HG03196 (cell line): ENCODE results near the gene RNU7-1.

Experiments
- ATAC-seq: cut with Tn5 transposase; IDR thresholded peaks from one replicate; pipeline ENCODE4 v1.9.1; 2021; ENCODE audit not compliant: unreplicated experiment

Gene RNU7-1

GRCh38 chr12:6952121-6952862 lies 8.7 kb downstream of the RNU7-1 start:
- no peak for ATAC-seq

DNA sequence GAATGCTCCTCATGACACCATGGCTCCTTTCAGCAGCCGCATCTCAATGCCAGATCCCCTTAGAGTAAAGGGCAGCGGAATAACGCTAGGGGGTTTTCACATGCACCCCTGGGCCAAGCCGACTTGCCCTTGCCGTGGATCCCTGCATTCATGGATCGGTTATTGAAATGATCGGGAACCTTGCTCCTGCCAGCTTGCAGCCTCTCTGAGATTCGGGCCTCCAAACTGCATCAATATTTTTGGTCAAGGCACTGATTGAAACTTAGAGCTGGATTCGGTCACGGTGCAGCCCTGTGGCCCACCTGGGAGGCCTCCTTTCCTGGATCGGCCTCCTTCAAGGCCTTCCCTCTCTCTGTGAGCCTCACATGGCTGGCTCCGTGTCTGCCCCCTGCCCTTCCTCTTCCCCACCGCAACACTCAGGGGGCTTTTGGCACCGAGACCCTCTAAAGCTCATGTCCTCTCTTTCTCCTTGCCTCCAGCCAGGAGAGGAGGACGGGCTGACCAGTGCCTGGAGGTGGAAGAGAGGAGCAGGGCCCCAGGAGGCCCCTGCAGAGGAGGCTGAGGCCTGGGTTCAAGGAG lies 9.3 kb downstream of the RNU7-1 start:
- no peak for ATAC-seq

GRCh38 chr12:6953442-6954315 lies 10.1 kb downstream of the RNU7-1 start:
- peak; percentile 34 for ATAC-seq

- no peak for ATAC-seq
These were observed 10.9 kb downstream of the RNU7-1 start for GRCh38 chr12:6954316-6955107.

DNA sequence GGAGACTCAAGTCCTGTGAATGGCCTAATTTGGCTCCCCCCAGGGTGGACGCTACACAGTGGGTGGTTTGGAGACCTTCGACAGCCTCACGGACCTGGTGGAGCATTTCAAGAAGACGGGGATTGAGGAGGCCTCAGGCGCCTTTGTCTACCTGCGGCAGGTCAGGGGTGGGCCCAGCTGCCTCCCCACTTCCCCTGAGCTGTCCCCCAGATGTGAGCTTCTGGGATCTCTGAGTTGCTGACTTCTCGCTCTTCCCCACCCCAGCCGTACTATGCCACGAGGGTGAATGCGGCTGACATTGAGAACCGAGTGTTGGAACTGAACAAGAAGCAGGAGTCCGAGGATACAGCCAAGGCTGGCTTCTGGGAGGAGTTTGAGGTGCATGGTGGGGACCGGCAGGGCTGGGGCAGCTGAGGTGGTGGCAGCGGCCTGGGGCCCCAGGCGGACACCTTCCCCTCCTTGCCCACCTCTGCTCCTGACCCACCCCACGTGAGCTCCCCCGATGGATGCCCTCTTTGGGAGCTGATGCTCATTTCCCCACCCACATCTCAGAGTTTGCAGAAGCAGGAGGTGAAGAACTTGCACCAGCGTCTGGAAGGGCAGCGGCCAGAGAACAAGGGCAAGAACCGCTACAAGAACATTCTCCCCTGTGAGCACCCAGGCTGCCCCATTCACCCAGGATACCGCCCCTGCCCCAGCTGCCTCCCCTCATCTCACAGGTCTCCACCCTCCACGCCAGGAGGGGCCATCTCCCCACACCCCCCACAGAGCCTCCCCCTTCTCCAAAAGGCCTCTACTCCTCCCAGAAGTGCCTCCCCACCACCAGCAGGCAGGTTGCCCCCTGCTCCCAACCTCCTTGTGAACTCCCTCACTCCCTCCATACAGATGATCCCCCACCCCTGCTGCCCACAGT lies 11.7 kb downstream of the RNU7-1 start:
- no peak for ATAC-seq

GRCh38 chr12:6956021-6956727 lies 12.6 kb downstream of the RNU7-1 start:
- ATAC-seq: no peak

DNA sequence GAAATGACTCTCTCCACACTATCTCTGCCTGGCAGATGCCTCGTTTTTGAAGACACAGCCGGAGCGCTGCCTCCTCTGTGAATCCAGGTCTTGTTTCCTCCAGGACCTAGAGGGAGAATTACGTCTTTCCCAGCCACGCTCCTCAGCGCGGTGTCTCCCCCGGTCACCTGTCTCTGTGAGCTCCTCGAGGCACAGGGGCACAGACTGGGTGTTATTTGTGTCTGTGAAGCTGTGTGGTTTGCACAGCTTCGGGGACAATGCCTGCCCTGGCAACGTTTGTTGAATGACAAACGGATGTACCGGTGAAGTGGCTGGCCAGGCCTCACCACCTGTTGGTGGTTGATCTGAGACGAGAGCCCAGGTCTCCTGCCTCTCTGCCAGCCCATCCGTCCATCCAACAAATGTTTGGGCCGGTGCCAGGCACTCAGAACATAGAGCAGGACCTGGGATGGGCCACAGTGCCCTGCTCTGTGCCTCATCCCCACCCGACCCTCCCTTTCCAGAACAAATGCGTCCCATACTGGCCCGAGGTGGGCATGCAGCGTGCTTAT lies 13.6 kb downstream of the RNU7-1 start:
- ATAC-seq: no peak

GRCh38 chr12:6957741-6958608 lies 14.4 kb downstream of the RNU7-1 start:
- no peak for ATAC-seq

- ATAC-seq: no peak
These were observed 15.0 kb downstream of the RNU7-1 start for GRCh38 chr12:6958609-6959057.

DNA sequence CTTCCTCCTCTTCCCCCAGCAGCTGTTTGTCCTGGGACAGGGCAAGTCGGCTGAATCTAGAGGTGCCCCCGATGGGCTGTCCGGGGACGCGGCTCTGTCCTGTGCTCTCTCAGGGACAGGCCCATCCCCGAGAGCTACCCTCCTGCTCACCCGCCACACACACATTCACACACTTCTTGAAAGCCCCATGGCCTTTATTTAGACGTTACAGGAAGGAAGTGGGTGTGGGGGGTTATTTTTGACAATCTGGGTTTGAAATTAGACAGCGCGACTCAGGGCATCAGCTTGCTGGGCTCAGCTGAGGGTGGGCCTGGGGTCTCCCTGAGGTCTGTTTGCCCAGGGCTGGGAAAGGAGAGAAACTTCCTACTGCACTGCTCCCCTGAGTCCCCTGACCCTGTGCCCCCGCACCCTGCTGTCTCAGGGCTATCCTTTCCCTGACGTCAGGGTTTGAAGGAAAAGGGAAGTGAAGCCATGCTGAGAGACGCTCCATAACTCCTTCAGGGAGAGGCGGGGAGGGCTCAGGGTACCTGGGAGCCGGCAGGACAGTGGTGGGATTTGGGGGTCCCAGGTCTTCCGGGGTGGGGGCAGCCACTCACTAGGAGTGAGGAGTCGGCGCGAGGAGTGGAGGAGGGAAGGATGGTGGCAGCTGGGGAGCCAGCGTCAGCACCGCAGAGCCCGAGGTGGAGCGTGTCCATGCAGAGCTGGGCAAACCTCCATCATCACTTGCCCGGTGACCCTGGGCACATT lies 15.6 kb downstream of the RNU7-1 start:
- ATAC-seq: peak; percentile 46

DNA sequence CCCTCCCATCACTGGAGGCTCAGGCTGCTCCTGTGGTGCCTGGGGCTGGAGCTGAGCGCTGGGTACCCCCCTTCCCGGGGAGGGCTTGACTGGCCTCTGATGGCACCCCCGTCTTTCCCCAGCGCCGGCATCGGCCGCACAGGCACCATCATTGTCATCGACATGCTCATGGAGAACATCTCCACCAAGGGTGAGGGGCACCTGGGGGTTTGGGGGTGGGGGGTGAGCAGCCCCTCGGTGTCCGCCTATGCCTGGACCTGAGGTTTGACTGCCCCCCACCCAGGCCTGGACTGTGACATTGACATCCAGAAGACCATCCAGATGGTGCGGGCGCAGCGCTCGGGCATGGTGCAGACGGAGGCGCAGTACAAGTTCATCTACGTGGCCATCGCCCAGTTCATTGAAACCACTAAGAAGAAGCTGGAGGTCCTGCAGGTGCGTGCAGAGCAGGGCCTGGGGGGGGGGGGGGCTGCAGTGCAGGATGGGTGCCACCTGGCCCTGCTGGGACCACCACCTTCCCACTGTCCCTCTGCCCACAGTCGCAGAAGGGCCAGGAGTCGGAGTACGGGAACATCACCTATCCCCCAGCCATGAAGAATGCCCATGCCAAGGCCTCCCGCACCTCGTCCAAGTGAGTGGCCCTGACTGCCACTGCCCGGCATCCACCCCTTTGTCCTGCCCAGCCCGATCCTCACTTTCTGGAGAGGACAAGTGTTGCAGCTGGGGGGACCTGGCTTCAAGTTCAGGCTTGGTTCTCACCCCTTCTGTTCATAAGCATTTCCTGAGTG lies 16.4 kb downstream of the RNU7-1 start:
- ATAC-seq: no peak

- ATAC-seq: no peak
These were observed 17.1 kb downstream of the RNU7-1 start for GRCh38 chr12:6960593-6961277.

DNA sequence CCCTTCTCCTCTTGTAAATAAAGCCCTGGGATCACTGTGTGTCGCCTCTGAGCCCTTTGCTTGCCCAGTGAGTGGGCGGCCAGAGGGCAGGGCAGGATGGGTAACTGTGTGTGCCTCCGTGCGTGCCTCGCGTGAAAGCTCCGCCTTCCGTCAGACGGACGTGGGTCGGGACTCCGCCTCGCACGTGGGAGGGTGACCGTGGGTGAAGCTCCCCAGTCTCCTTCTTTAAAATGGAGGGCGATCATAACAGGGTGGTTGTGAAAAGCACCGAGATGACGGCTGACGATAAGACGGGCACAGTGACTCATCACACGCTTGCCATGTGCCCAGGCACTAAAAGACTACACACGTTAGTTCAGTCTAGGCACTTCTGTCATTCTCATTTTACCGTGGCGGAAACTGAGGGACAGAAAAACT lies 17.7 kb downstream of the RNU7-1 start:
- peak; percentile 8 for ATAC-seq

DNA sequence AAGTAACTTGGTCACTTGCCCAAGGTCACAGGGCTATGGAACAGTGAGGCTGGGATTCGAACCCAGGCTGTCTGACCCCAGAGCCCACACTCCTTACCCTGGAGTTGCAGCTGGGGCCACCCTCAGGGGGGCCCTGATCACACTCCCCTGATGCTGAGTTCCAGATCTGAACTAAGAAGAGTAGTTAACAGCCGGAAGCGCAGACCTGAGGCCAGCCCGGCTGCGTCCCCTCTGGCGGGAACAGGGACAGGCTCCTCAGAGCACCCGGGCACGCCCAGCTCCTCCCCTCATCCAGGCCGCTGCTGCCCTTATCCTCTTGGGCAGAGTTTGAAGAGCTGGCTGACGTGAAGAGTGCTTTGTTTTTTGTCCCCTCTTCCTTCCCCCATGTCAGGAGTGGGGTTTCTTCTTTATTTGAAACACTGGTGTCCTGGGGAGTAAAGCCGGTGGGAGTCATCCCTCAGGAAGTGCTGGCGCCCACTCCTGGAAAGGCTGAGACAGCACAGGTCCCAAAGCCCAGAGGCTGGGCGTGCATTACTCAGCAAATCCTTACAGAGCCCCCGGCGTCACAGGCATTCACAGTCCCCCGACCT lies 18.2 kb downstream of the RNU7-1 start:
- ATAC-seq: peak; percentile 14

DNA sequence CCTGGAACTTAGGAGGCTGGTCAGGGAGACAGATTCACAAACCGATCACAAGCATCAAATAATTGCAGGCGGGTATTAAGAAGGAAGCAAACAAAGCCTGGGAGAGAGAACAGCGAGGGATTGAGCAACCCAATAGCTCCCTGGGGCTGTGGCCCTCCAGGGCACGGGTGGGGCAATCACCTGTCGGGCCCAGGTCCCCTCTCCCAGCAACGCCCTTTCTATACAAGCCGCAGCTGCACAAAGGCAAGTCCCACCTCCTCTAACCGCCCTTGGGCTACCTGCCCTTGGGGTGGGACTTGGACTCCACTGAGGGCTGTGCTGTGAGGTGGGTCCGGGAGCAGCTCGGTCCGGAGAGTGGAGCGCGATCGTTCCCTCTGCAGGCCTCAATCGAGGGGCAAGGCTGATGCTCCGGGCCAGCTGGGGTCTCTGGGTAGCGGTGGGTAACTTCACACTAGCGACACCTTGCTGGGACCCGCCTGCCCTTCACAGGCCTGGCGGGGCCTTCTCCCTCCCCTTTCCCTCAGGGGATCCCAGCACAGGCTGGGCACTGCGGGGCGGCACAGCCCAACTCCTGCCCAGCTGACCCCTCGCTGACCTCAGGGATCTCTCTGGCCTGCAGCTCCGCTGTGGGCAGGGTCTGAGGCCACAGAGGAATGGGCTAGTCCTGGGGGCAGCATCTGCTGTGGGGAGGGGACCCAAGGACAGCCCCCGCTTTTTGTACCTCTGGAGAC lies 18.8 kb downstream of the RNU7-1 start:
- ATAC-seq: no peak
